SK-N-MC (cell line): Measurements from ENCODE around the gene TRRAP.

Source experiments
- EZH2 ChIP-seq: fragments of 200-600 bp; sonication (generic); IDR thresholded peaks from one replicate; pipeline ENCODE4 v1.6.1; 2017; ENCODE audit warnings: antibody characterized with exemption
- FOXP2 ChIP-seq: optimal IDR thresholded peaks from 2 replicates; pipeline ENCODE3; 2011; ENCODE audit warnings: mild to moderate bottlenecking, moderate library complexity; ENCODE audit not compliant: insufficient read depth; ENCODE audit errors: extremely low read length, control extremely low read depth

GRCh38 chr7:98984126-98984525 is 105.8 kb downstream of the TRRAP start:
- TF ChIP-seq FOXP2 (no peak), EZH2 (no peak)
